Measurements from ENCODE around the gene SMC4. TPM values are rescaled to one million over a fixed set of nuclear protein-coding genes. Genes with fewer than 3 reads are reported as not detected.

SMC4 gene
- total RNA-seq, 1 donor from 2014 or later = 180 TPM

GRCh38 chr3:160412477-160412876, 13.0 kb downstream of the SMC4 start:
- Mint-ChIP-seq H3K36me3 (ENCODE audit: low read depth) (peaks cover 8% of the 10 kb centered on the region), H3K27ac (ENCODE audit: unreplicated experiment) (no peak overlapping the region), H3K4me3 (no peak overlapping the region), H3K9me3 (no peaks in the 10 kb centered on the region), H3K4me1 (peaks cover 5% of the 10 kb centered on the region), H3K27me3 (ENCODE audit: low read depth) (no peaks in the 10 kb centered on the region)
- no peak for DNase-seq (ENCODE audit: low read depth, low spot score)
- no peak for TF ChIP-seq CTCF (conservative IDR thresholded peaks at IDR 0.05)

GRCh38 chr3:160413613-160414248, 14.3 kb downstream of the SMC4 start:
- H3K4me3 Mint-ChIP-seq = peak overlapping the region; percentile 33
- no peaks in the 10 kb centered on the region for H3K27me3 Mint-ChIP-seq (ENCODE audit: low read depth)

GRCh38 chr3:160417311-160417710, 17.9 kb downstream of the SMC4 start:
- Mint-ChIP-seq H3K36me3 (ENCODE audit: low read depth) (peaks cover 10% of the 10 kb centered on the region), H3K4me1 (peaks cover 5% of the 10 kb centered on the region)

More at GRCh38 chr3:160413613-160414248, 14.3 kb downstream of the SMC4 start:
- DNase-seq (ENCODE audit: low read depth, low spot score) = peak; percentile 63
- Mint-ChIP-seq H3K36me3 (ENCODE audit: low read depth) (peaks cover 2% of the 10 kb centered on the region), H3K27ac (ENCODE audit: unreplicated experiment) (no peak overlapping the region), H3K9me3 (no peaks in the 10 kb centered on the region), H3K4me1 (peaks cover 5% of the 10 kb centered on the region)
- peak; percentile 92 for TF ChIP-seq CTCF (conservative IDR thresholded peaks at IDR 0.05)

GRCh38 chr3:160427832-160428424, 28.5 kb downstream of the SMC4 start:
- no peak overlapping the region for H3K27ac Mint-ChIP-seq (ENCODE audit: unreplicated experiment)
- no peak overlapping the region for H3K4me3 Mint-ChIP-seq
- DNase-seq (ENCODE audit: low read depth, low spot score) = no peak
- TF ChIP-seq CTCF (conservative IDR thresholded peaks at IDR 0.05) = no peak
- peaks cover 22% of the 10 kb centered on the region for H3K36me3 Mint-ChIP-seq (ENCODE audit: low read depth)
- H3K9me3 Mint-ChIP-seq = no peaks in the 10 kb centered on the region
- no peaks in the 10 kb centered on the region for H3K4me1 Mint-ChIP-seq
- no peaks in the 10 kb centered on the region for H3K27me3 Mint-ChIP-seq (ENCODE audit: low read depth)

More at GRCh38 chr3:160417311-160417710, 17.9 kb downstream of the SMC4 start:
- no peak for TF ChIP-seq CTCF (conservative IDR thresholded peaks at IDR 0.05)
- no peak for DNase-seq (ENCODE audit: low read depth, low spot score)
- Mint-ChIP-seq H3K27me3 (ENCODE audit: low read depth) (no peaks in the 10 kb centered on the region), H3K27ac (ENCODE audit: unreplicated experiment) (no peak overlapping the region), H3K4me3 (no peak overlapping the region), H3K9me3 (no peaks in the 10 kb centered on the region)

- peaks cover 6% of the 10 kb centered on the region for H3K4me1 Mint-ChIP-seq
- no peak for DNase-seq (ENCODE audit: low read depth, low spot score)
- no peaks in the 10 kb centered on the region for H3K27me3 Mint-ChIP-seq (ENCODE audit: low read depth)
- no peak for TF ChIP-seq CTCF (conservative IDR thresholded peaks at IDR 0.05)
- H3K9me3 Mint-ChIP-seq = no peaks in the 10 kb centered on the region
- no peak overlapping the region for H3K4me3 Mint-ChIP-seq
- peaks cover 28% of the 10 kb centered on the region for H3K36me3 Mint-ChIP-seq (ENCODE audit: low read depth)
- H3K27ac Mint-ChIP-seq (ENCODE audit: unreplicated experiment) = no peak overlapping the region
These were observed 34.6 kb downstream of the SMC4 start for GRCh38 chr3:160434071-160434470.
